Large intestine (tissue), 3 donors: ENCODE data around the gene UNC5B. TPM values are rescaled to one million over a fixed set of nuclear protein-coding genes. Genes with fewer than 3 reads are reported as not detected.
A peak's percentile ranks its signal among the peaks of the same experiment; 100 is the strongest.

Experiments used
- DNase-seq, 2 donors: peaks; one replicate each; pipeline versions ENCODE4 v3.0.0 to v3.0.0-alpha.2; 2013
- H3K27ac ChIP-seq: one replicate; pipeline ENCODE4 v1.5.1; 2013; ENCODE audit warnings: low read length
- H3K27me3 ChIP-seq: 2 replicates; pipeline ENCODE4 v1.6.1; 2013; ENCODE audit warnings: low read length; ENCODE audit not compliant: control insufficient read depth, insufficient read depth
- H3K36me3 ChIP-seq: 2 replicates; pipeline ENCODE4 v1.6.1; 2013; ENCODE audit warnings: low read length; ENCODE audit not compliant: control insufficient read depth, insufficient read depth
- H3K4me1 ChIP-seq: one replicate; pipeline ENCODE4 v1.6.1; 2013; ENCODE audit warnings: low read length; ENCODE audit not compliant: control insufficient read depth, insufficient read depth
- H3K4me3 ChIP-seq: one replicate; pipeline ENCODE4 v1.5.1; 2013; ENCODE audit warnings: low read length
- H3K9me3 ChIP-seq: one replicate; pipeline ENCODE4 v1.6.1; 2013; ENCODE audit warnings: mild to moderate bottlenecking, low read depth, low read length, moderate library complexity; ENCODE audit not compliant: control insufficient read depth
- WGBS: methylation state at CpG from one replicate; pipeline ENCODE4 v1.1.5; 2013; ENCODE audit warnings: low lambda C conversion rate; ENCODE audit not compliant: insufficient coverage; 5-methylcytosine and 5-hydroxymethylcytosine counted together
- polyA plus RNA-seq: library from polyadenylated mRNA; unstranded; fragments of 120-200 nt; gene quantifications from one replicate; pipeline ENCODE4 v1.2.1, GENCODE V29; 2013

Gene UNC5B
- polyA plus RNA-seq, 1 donor = 10.5 TPM

GRCh38 chr10:71255808-71256660 lies 43.7 kb downstream of the UNC5B start:
- Histone ChIP-seq H3K9me3 (no peaks in the 10 kb centered on the region), H3K27ac (peak overlapping the region; percentile 73), H3K4me3 (no peak overlapping the region), H3K27me3 (no peaks in the 10 kb centered on the region), H3K36me3 (no peaks in the 10 kb centered on the region), H3K4me1 (peaks cover 73% of the 10 kb centered on the region)
- WGBS = 80% methylated on average over 1 of the region's 17 CpGs
- DNase-seq = peak; percentile 88 to 96

- no CpG with 5 or more reads among the region's 8 CpGs for WGBS
- Histone ChIP-seq H3K9me3 (no peaks in the 10 kb centered on the region), H3K36me3 (no peaks in the 10 kb centered on the region), H3K27me3 (no peaks in the 10 kb centered on the region), H3K4me1 (peaks cover 66% of the 10 kb centered on the region), H3K4me3 (no peak overlapping the region), H3K27ac (peak overlapping the region; percentile 73)
- no peak for DNase-seq
Measured at GRCh38 chr10:71256661-71257318, 44.4 kb downstream of the UNC5B start.

DNA sequence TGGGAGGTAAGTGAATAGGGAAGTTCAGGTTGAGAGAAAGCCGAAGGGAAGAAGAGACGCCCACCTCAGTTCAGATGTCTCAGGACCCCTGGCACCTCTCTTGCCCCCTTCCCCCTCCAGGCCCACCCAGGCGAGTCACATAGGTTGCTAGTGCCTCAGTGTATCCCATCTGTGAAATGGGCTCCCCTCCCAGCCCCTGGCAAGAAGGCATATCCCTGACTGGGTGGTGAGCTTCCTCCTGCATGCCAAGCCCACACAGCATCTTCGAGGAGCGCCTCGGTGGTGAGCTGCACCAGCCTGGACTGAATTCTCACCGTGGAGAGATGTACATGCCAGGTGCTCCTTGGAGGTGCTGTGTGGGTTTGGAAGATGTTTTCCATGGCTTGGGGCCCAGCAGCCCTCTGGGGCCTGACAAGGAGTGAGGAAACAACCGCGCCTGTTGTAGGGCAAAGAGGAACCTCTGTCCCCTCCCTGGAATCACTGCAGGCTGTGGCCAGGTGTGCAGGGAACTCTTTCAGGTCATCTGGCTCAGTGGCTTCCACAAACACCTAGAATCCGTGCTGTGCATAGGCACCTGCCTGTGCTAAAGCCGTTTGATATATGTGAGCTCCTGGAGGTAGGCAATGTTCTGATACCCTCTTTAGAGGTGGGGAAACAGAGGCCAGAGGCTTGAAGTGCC lies 45.1 kb downstream of the UNC5B start:
- H3K4me3 ChIP-seq = no peak overlapping the region
- no peaks in the 10 kb centered on the region for H3K36me3 ChIP-seq
- WGBS = no CpG with 5 or more reads among the region's 11 CpGs
- no peak for DNase-seq
- H3K27ac ChIP-seq = no peak overlapping the region
- H3K27me3 ChIP-seq = no peaks in the 10 kb centered on the region
- H3K4me1 ChIP-seq = peaks cover 60% of the 10 kb centered on the region
- no peaks in the 10 kb centered on the region for H3K9me3 ChIP-seq

GRCh38 chr10:71258046-71258445 lies 45.7 kb downstream of the UNC5B start:
- H3K4me1 ChIP-seq = peaks cover 54% of the 10 kb centered on the region
- H3K27ac ChIP-seq = no peak overlapping the region
- no peaks in the 10 kb centered on the region for H3K9me3 ChIP-seq

DNA sequence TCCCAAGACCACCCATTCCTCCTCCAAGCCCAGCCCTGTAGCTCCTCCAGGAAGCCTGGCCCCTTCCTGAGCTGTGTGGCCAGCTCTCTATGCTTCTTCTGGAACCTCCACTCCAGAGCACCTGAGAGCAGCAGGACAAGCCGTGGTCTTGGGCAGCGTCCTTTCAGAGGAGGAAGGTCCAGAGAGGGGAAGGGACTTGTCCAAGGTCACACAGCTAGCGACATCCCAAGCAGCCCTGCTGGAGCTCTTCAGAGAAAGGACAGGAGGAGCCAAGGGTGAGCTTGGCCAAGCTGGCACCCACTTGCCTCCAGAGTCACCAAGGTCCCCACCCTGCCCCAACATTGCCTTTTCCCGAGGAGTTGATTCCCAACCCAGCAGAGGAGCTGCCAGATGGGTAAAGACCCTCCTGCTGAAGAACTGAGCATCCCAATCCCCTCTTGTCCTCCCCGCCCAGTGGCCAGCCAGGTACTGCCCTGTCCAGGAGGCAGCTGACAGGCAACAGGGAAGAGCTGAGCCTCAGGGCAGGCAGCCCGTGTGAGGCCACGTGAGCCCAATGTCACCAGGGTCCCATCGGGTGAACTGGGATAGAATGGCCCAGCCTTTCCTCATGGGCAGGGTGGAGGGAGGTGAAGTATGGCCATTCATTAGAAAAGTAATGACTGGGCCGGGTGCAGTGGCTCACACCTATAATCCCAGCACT lies 46.2 kb downstream of the UNC5B start:
- DNase-seq = no peak
- no CpG with 5 or more reads among the region's 9 CpGs for WGBS
- Histone ChIP-seq H3K4me3 (no peak overlapping the region), H3K4me1 (peaks cover 48% of the 10 kb centered on the region), H3K36me3 (no peaks in the 10 kb centered on the region), H3K9me3 (no peaks in the 10 kb centered on the region), H3K27ac (no peak overlapping the region), H3K27me3 (no peaks in the 10 kb centered on the region)

More at GRCh38 chr10:71258046-71258445, 45.7 kb downstream of the UNC5B start:
- H3K27me3 ChIP-seq = no peaks in the 10 kb centered on the region
- H3K4me3 ChIP-seq = no peak overlapping the region
- H3K36me3 ChIP-seq = no peaks in the 10 kb centered on the region
- no CpG with 5 or more reads among the region's 4 CpGs for WGBS
- no peak for DNase-seq

DNA sequence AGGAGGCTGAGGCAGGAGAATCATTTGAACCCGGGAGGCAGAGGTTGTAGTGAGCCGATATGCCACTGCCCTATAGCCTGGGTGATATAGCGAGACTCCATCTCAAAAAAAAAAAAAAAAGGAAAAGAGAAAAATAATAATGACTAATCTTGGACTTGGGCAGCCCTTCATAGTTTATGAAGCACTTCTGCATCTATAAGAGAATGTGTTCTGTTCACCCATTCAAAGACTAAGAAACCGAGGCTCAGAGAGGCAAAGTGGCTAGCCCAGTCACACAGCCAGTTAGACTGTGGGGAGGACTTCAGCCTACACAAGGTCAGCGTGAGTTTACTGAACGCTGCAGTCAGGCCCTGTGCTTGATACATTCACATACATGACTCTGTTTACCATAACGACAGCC lies 46.9 kb downstream of the UNC5B start:
- Histone ChIP-seq H3K27me3 (no peaks in the 10 kb centered on the region), H3K27ac (no peak overlapping the region), H3K9me3 (no peaks in the 10 kb centered on the region), H3K36me3 (no peaks in the 10 kb centered on the region), H3K4me3 (no peak overlapping the region), H3K4me1 (peaks cover 42% of the 10 kb centered on the region)
- no CpG with 5 or more reads among the region's 7 CpGs for WGBS
- DNase-seq = no peak

- no peak overlapping the region for H3K27ac ChIP-seq
- no peaks in the 10 kb centered on the region for H3K36me3 ChIP-seq
- H3K9me3 ChIP-seq = no peaks in the 10 kb centered on the region
- H3K27me3 ChIP-seq = no peaks in the 10 kb centered on the region
- no peak for DNase-seq
- no CpG with 5 or more reads among the region's 13 CpGs for WGBS
- H3K4me1 ChIP-seq = peaks cover 36% of the 10 kb centered on the region
- H3K4me3 ChIP-seq = no peak overlapping the region
Measured at GRCh38 chr10:71259815-71260501, 47.6 kb downstream of the UNC5B start.

- DNase-seq = no peak
- no peaks in the 10 kb centered on the region for H3K36me3 ChIP-seq
- no peak overlapping the region for H3K27ac ChIP-seq
- no CpG with 5 or more reads among the region's 13 CpGs for whole genome bisulfite sequencing
- H3K4me1 ChIP-seq = peaks cover 28% of the 10 kb centered on the region
- H3K27me3 ChIP-seq = no peaks in the 10 kb centered on the region
- no peak overlapping the region for H3K4me3 ChIP-seq
- H3K9me3 ChIP-seq = no peaks in the 10 kb centered on the region
Measured at GRCh38 chr10:71260622-71261325, 48.4 kb downstream of the UNC5B start.

GRCh38 chr10:71262027-71262426 lies 49.7 kb downstream of the UNC5B start:
- H3K27me3 ChIP-seq = no peaks in the 10 kb centered on the region
- H3K27ac ChIP-seq = no peak overlapping the region
- peaks cover 18% of the 10 kb centered on the region for H3K4me1 ChIP-seq
- no peaks in the 10 kb centered on the region for H3K36me3 ChIP-seq
- no peak overlapping the region for H3K4me3 ChIP-seq
- DNase-seq = no peak
- H3K9me3 ChIP-seq = no peaks in the 10 kb centered on the region
- WGBS = no CpG with 5 or more reads among the region's 8 CpGs
